Activated T-cell treated with anti-CD3 and anti-CD28 coated beads, Interleukin-2, amount 50 U/mL, for 4 hours (primary cell): ENCODE results near the gene S100A2. TPM values are rescaled to one million over a fixed set of nuclear protein-coding genes. Genes with fewer than 3 reads are reported as not detected.
"Not testable (repeated sequence)": the region's sequence is repeated elsewhere in the genome, so short reads cannot be mapped to it uniquely, and the experiment has no call there.

Source experiments
- ATAC-seq, 2 donors: fragments of 200-7000 bp; cut with Tn5 transposase; one replicate each; pipeline ENCODE4 v1.10.0; 2021
- DNase-seq: peaks from one replicate; pipeline ENCODE4 v3.0.0-alpha.2; 2020
- H3K27me3 Mint-ChIP-seq: one replicate; pipeline ENCODE4 v1.8.0; 2021; ENCODE audit warnings: low read depth, mixed read lengths
- H3K36me3 Mint-ChIP-seq: one replicate; pipeline ENCODE4 v1.8.0; 2022; ENCODE audit warnings: mixed read lengths; ENCODE audit not compliant: insufficient read depth
- H3K4me1 Mint-ChIP-seq: one replicate; pipeline ENCODE4 v1.8.0; 2021; ENCODE audit warnings: low read depth, mixed read lengths
- H3K4me3 Mint-ChIP-seq: one replicate; pipeline ENCODE4 v1.8.0; 2021; ENCODE audit warnings: mild to moderate bottlenecking, moderate library complexity, mixed read lengths
- H3K9me3 Mint-ChIP-seq: one replicate; pipeline ENCODE4 v1.8.0; 2021; ENCODE audit warnings: mixed read lengths
- total RNA-seq, 3 donors: library from RNA; stranded (reverse); gene quantifications; one replicate each; pipeline ENCODE4 v1.2.1, GENCODE V29; 2021

The S100A2 gene
- total RNA-seq, 3 donors from 2014 or later = 0.40 to 1.2 (median 0.76) TPM

DNA sequence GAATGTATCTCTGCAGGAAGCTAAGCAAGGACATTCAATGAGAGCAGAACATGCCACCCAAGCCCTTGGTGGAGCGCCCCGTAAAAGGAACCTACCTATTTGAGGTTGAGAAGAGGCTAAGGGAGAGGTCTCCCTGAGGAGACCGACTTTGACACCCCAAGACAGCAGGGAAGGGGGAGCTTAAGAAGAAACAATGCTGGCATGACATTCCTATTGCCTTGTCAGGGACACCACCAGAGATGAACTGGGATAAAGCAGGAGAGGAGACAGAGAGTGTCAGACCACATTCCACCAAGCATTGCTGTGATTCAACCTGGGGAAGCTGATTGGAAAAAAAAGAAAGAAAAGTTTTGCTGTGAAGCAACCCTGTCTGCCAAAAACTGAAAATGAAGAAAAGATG is 13.3 kb upstream of the S100A2 start:
- DNase-seq (no peak), ATAC-seq (no peak)
- Mint-ChIP-seq H3K27me3 (peaks cover 25% of the 10 kb centered on the region), H3K4me1 (no peaks in the 10 kb centered on the region), H3K9me3 (no peaks in the 10 kb centered on the region), H3K36me3 (no peaks in the 10 kb centered on the region), H3K4me3 (no peak overlapping the region)

DNA sequence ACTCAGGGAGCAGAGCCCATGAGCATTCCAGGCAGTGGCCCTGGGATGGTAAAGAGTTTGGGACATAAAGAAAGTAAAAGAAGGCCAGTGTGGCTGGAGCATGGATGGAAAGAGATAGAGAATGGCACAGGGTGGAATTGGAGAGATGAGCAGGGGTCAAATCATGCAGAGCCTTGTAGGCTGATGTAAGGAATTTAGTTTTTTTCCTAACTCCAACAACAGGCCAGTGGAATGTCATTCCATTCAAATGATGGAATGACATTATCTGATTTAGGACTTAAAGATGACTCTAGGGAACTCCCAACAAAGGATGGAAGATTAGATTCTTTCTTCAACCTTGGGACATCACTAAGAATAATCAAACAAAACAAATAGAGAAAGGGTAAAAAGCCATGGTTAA is 12.8 kb upstream of the S100A2 start:
- DNase-seq = no peak
- ATAC-seq = no peak
- Mint-ChIP-seq H3K4me1 (no peaks in the 10 kb centered on the region), H3K36me3 (no peaks in the 10 kb centered on the region), H3K9me3 (no peaks in the 10 kb centered on the region), H3K4me3 (no peak overlapping the region), H3K27me3 (peaks cover 25% of the 10 kb centered on the region)

DNA sequence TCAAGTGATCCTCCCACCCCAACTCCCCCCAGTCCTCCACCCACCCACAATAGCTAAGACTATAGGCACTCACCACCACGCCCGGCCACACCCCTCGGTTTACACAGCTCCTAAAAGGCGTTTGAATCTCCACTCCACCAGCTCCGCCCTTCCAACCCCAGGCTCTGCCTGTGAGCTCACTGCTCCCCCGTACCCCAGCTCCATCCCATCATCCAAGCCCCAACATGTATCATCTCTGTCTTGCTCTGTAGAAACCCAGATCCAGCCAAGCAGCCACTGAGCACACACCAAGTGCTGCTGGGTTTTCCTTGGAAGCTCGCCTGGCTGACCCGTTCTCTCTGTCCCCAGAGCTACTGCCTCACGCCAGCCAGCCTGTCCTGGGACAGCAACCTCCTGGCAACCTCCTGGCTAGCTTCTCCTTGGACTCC is 12.0 kb upstream of the S100A2 start:
- peaks cover 25% of the 10 kb centered on the region for H3K27me3 Mint-ChIP-seq
- no peaks in the 10 kb centered on the region for H3K36me3 Mint-ChIP-seq
- no peak for ATAC-seq
- no peaks in the 10 kb centered on the region for H3K9me3 Mint-ChIP-seq
- H3K4me3 Mint-ChIP-seq = no peak overlapping the region
- no peak for DNase-seq
- H3K4me1 Mint-ChIP-seq = peaks cover 7% of the 10 kb centered on the region

- Mint-ChIP-seq H3K4me3 (no peak overlapping the region), H3K36me3 (no peaks in the 10 kb centered on the region), H3K4me1 (peaks cover 11% of the 10 kb centered on the region), H3K27me3 (peaks cover 25% of the 10 kb centered on the region), H3K9me3 (no peaks in the 10 kb centered on the region)
- DNase-seq = no peak
- no peak for ATAC-seq
These were observed 11.5 kb upstream of the S100A2 start for GRCh38 chr1:153577138-153577537.

DNA sequence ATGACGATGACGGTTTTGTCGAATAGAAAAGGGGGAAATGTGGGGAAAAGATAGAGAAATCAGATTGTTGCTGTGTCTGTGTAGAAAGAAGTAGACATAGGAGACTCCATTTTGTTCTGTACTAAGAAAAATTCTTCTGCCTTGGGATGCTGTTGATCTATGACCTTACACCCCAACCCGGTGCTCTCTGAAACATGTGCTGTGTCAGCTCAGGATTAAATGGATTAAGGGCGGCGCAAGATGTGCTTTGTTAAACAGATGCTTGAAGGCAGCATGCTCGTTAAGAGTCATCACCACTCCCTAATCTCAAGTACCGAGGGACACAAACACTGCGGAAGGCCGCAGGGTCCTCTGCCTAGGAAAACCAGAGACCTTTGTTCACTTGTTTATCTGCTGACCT is 9.9 kb upstream of the S100A2 start:
- ATAC-seq, H3K9me3 Mint-ChIP-seq, H3K4me3 Mint-ChIP-seq, DNase-seq, H3K36me3 Mint-ChIP-seq: not testable (repeated sequence)
- Mint-ChIP-seq H3K27me3 (peaks cover 25% of the 10 kb centered on the region), H3K4me1 (peaks cover 18% of the 10 kb centered on the region)

- not testable (repeated sequence) for DNase-seq, H3K36me3 Mint-ChIP-seq, H3K4me3 Mint-ChIP-seq, H3K9me3 Mint-ChIP-seq, ATAC-seq
- Mint-ChIP-seq H3K27me3 (peaks cover 25% of the 10 kb centered on the region), H3K4me1 (peaks cover 18% of the 10 kb centered on the region)
These were observed 9.4 kb upstream of the S100A2 start for GRCh38 chr1:153575081-153575491.

DNA sequence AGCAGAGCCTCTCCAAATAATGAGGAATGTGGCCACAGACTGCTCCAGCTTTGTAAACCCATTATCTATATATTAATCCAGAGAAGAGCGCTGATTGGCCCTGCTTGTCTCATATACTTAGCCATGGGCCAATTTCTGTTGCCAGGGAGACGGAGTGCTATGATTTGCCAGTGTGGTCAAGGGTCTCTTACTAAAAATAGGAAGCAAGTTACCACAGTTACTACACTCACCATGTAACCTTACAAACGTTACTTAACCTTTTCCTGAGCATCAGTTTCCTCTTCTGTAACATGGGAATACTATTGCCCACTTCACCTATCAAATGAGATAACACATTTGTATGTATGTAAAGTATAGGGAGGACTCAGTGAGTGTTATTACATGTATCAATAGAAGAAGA is 7.7 kb upstream of the S100A2 start:
- H3K27me3 Mint-ChIP-seq = peaks cover 16% of the 10 kb centered on the region
- H3K4me3 Mint-ChIP-seq = peak overlapping the region; percentile 21
- no peaks in the 10 kb centered on the region for H3K9me3 Mint-ChIP-seq
- H3K4me1 Mint-ChIP-seq = peaks cover 27% of the 10 kb centered on the region
- DNase-seq = no peak
- ATAC-seq = no peak
- no peaks in the 10 kb centered on the region for H3K36me3 Mint-ChIP-seq

DNA sequence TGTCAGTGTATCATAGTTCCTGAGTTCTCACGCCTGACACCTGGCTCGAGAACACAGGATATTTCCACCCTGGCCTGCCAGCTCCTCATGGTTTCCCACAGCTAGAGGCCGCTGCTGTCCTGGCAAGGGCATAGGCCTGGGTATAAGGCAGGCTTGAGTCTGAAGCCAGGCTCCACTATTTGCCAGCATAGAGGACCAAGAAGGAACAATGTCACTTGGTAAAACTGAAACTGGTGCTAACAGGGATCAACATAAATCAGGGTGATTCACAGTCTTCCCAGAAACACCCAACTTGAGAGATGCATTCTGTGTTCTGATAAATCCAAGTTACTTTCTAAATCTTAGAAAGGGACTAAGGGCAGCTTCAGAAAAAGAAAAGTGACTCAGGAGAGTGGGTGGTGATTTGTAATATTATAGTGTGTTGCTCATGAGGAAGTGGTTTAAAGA is 6.9 kb upstream of the S100A2 start:
- Mint-ChIP-seq H3K36me3 (no peaks in the 10 kb centered on the region), H3K9me3 (no peaks in the 10 kb centered on the region), H3K4me1 (peaks cover 35% of the 10 kb centered on the region), H3K27me3 (peaks cover 9% of the 10 kb centered on the region), H3K4me3 (no peak overlapping the region)
- DNase-seq = no peak
- ATAC-seq = peak; percentile 81 to 89

DNA sequence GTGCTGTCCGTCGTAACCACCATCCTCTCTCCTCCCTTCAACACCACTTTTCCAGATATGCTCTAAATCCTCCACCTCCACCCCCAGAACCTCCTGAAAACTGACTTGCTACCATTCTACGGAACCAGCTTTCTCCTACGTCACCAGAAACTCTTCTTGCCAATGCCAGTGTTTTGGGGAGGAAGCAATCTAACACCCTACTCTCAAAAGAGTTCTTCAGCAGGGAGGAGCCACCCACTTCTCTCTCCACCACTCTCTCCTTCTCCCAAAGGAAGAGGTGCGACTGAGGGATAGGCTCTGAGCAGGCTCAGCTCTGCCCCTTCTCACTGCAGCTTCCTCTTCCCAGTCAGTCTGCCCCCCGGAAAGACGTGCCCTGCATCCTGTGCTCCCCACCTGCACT is 6.1 kb upstream of the S100A2 start:
- Mint-ChIP-seq H3K9me3 (no peaks in the 10 kb centered on the region), H3K27me3 (peaks cover 3% of the 10 kb centered on the region), H3K4me3 (no peak overlapping the region), H3K4me1 (peaks cover 42% of the 10 kb centered on the region), H3K36me3 (no peaks in the 10 kb centered on the region)
- DNase-seq = no peak
- no peak for ATAC-seq

DNA sequence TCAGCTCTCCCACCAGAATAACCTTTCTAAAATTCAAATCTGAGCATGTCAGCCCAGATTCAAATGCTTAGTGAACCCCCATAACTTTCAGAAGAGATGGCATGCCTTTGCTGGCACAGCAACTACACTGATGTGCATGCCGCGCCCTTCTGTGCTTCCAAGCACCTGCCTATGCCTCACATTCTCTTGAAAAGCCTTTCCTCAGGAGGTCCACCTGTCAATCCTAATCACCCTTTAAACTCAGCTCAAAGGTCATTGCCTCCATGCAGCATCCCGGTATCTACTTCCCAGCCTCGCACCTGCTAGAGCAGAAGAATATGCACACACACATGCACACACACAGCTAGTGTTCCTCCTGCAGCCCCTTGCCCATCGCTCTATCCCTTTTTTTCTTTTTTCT is 5.2 kb upstream of the S100A2 start:
- DNase-seq (no peak), ATAC-seq (no peak)
- Mint-ChIP-seq H3K9me3 (no peaks in the 10 kb centered on the region), H3K36me3 (no peaks in the 10 kb centered on the region), H3K27me3 (no peaks in the 10 kb centered on the region), H3K4me1 (peaks cover 48% of the 10 kb centered on the region), H3K4me3 (no peak overlapping the region)

DNA sequence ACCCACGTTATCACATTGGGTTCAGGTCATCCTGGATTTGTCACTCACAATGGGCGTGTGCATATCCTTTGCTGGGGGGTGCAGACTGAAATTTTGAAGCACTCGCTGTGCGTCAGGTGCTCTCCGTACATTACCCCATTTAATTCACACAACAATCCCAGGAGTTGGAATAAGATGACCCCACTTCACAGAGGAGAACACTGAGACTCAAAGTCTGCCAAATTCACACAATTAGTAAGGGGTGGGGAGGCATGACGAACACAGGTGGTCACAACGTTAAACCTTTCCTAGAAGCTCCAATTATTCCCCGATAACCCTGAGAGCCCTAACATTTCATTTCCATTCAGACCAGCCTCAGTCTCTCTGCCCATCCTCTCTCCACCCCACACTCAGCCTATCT is 3.8 kb upstream of the S100A2 start:
- no peak for DNase-seq
- Mint-ChIP-seq H3K9me3 (no peaks in the 10 kb centered on the region), H3K27me3 (no peaks in the 10 kb centered on the region), H3K36me3 (no peaks in the 10 kb centered on the region), H3K4me1 (peaks cover 55% of the 10 kb centered on the region), H3K4me3 (peak overlapping the region; percentile 7)
- ATAC-seq = no peak

- no peak for ATAC-seq
- H3K9me3 Mint-ChIP-seq = no peaks in the 10 kb centered on the region
- peak; percentile 81 for DNase-seq
- peak overlapping the region; percentile 72 for H3K4me3 Mint-ChIP-seq
- H3K4me1 Mint-ChIP-seq = peaks cover 55% of the 10 kb centered on the region
- no peaks in the 10 kb centered on the region for H3K27me3 Mint-ChIP-seq
- no peaks in the 10 kb centered on the region for H3K36me3 Mint-ChIP-seq
These were observed 2.9 kb upstream of the S100A2 start for GRCh38 chr1:153568367-153569099.

GRCh38 chr1:153567621-153568366 is 2.1 kb upstream of the S100A2 start:
- Mint-ChIP-seq H3K27me3 (no peaks in the 10 kb centered on the region), H3K4me1 (peaks cover 49% of the 10 kb centered on the region), H3K4me3 (peak overlapping the region; percentile 40), H3K9me3 (no peaks in the 10 kb centered on the region), H3K36me3 (no peaks in the 10 kb centered on the region)
- ATAC-seq (peak; percentile 11 to 18), DNase-seq (no peak)

DNA sequence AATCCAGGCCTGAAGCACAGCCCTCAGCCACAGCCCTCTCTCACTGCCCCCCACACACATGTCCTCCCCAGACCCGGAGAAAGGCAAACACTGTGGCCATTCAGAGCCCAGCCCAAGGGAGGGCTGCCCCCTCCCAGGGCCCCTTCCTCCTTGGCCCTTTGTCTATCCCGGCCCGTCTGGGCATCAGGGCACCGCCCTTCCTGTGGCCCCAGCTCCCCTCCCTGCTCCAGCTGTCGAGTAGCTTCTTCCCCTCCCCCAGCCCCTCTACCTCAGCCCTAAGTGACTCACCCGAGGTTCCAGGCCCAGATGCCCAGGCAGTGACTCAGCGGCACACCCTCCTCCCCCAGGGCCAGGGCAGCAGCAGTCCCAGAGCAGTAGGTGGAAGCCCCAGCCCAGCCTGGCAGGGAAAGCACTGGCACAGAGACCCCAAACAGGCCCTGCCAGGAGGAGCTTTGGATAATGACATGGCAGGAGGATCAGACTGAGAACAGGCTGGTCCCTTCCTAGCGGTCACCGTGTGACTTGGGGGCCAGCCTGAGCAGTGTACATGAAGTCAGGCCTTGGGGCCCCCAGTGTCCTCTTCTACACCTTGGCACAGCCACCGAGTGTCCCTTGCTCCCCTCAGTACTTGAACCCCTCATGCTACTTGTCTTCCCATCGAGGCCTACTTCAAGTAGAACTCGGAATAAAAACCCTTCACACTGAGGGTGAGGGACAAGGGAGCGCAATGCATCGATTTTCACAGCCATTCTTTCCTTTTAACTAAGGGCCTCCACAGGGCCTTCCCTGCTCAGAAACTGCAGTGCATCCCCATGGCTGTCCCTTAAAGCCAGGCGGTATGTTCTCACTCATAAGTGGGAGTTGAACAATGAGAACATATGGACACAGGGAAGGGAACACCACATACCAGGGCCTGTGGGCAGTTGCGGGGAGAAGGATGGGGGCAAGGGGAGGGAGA is 1.0 kb upstream of the S100A2 start:
- ATAC-seq = peak; percentile 83 to 89
- Mint-ChIP-seq H3K4me1 (peaks cover 40% of the 10 kb centered on the region), H3K36me3 (no peaks in the 10 kb centered on the region), H3K4me3 (peak overlapping the region; percentile 57), H3K9me3 (no peaks in the 10 kb centered on the region), H3K27me3 (no peaks in the 10 kb centered on the region)
- DNase-seq = peak; percentile 86
